HepG2 (cell line): ENCODE measurements around the gene ARHGAP45. TPM values are rescaled to one million over a fixed set of nuclear protein-coding genes. Genes with fewer than 3 reads are reported as not detected.

Experiments
- ATAC-seq: fragments of 200-7000 bp; cut with Tn5 transposase; 3 replicates; pipeline ENCODE4 v1.9.1; 2020; ENCODE audit warnings: mild to moderate bottlenecking, moderate library complexity
- BruUV-seq: library from RNA; stranded (reverse); fragments of 400-500 nt; replicated peaks from 2 replicates; lab custom pipeline; 2021; lab: Mats Ljungman, UMichigan
- CTCF ChIA-PET: fragments of 300-600 bp; formaldehyde crosslinking; extraction: SDS; loops from one replicate; lab custom pipeline; 2021; ENCODE audit warnings: low total read pairs, inconsistent platforms, low intra/inter-chr PET ratio; lab: Yijun Ruan, JAX
- POLR2A ChIA-PET: fragments of 350-600 bp; sonication (Branson Sonifier 250); formaldehyde crosslinking; loops from one replicate; lab custom pipeline; 2020; ENCODE audit warnings: antibody characterized with exemption, inconsistent platforms; lab: Yijun Ruan, JAX
- DNase-seq: peaks from one replicate; pipeline ENCODE4 v3.0.0-alpha.2; 2015; ENCODE audit warnings: low spot score
- FAIRE-seq: peaks from 3 replicates; lab custom pipeline; 2011; peaks lifted over from hg19 to GRCh38; lab: Jason Lieb, UNC
- H2AFZ ChIP-seq: one replicate; pipeline ENCODE4 v1.6.1; 2011; ENCODE audit warnings: low read length, inconsistent platforms
- H3K27ac ChIP-seq: fragments of 300-600 bp; 3 replicates; pipeline ENCODE4 v1.8.0; 2011; ENCODE audit warnings: mixed run types, mild to moderate bottlenecking, mixed read lengths, low read length, inconsistent platforms; ENCODE audit not compliant: insufficient read depth; ENCODE audit errors: extremely low read length
- H3K27me3 ChIP-seq, 2 experiments: fragments of 200-600 bp in 1 of 2; 2 replicates in 1 of 2; 3 replicates in 1 of 2; pipeline versions ENCODE4 v1.6.0 to v1.8.0; 2011; ENCODE audit warnings: low read length in 2 of 2, mild to moderate bottlenecking in 2 of 2, moderate library complexity in 2 of 2, inconsistent platforms in 1 of 2; ENCODE audit not compliant: insufficient read depth in 2 of 2, control insufficient read depth in 1 of 2
- H3K36me3 ChIP-seq, 2 experiments: fragments of 200-600 bp in 1 of 2; replicated peaks in 1 of 2; 2 replicates in 1 of 2; 3 replicates in 1 of 2; pipeline versions ENCODE4 v1.5.1 to v1.8.0; 2011; ENCODE audit warnings: low read length in 2 of 2, inconsistent platforms in 1 of 2; ENCODE audit not compliant: insufficient read depth in 2 of 2, control insufficient read depth in 1 of 2
- H3K4me1 ChIP-seq: 2 replicates; pipeline ENCODE4 v1.5.1; 2012; ENCODE audit warnings: low read length, inconsistent platforms; ENCODE audit not compliant: insufficient read depth
- H3K4me2 ChIP-seq: 2 replicates; pipeline ENCODE4 v1.6.0; 2011; ENCODE audit warnings: low read depth, low read length, inconsistent platforms
- H3K4me3 ChIP-seq, 3 experiments: fragments of 200-600 bp in 1 of 3; sonication (generic), shearing (Covaris generic) in 1 of 3; replicated peaks in 1 of 3; 2 replicates each; pipeline ENCODE4 v1.5.1; 2011 to 2016; ENCODE audit warnings: low read length in 3 of 3, inconsistent platforms in 2 of 3, low read depth in 2 of 3, mild to moderate bottlenecking in 2 of 3, control low read depth in 1 of 3, mixed read lengths in 1 of 3; ENCODE audit not compliant: insufficient read depth in 1 of 3
- H3K79me2 ChIP-seq: one replicate; pipeline ENCODE4 v1.6.1; 2011; ENCODE audit warnings: low read length, inconsistent platforms; ENCODE audit not compliant: insufficient read depth
- H3K9ac ChIP-seq: 2 replicates; pipeline ENCODE4 v1.6.0; 2011; ENCODE audit warnings: mild to moderate bottlenecking, low read depth, low read length, inconsistent platforms; ENCODE audit not compliant: insufficient read depth
- H3K9me3 ChIP-seq: 2 replicates; pipeline ENCODE4 v1.5.1; 2012; ENCODE audit warnings: mild to moderate bottlenecking, low read length
- H4K20me1 ChIP-seq: 2 replicates; pipeline ENCODE4 v1.6.0; 2011; ENCODE audit warnings: inconsistent platforms, mild to moderate bottlenecking, low read length, moderate library complexity; ENCODE audit not compliant: insufficient read depth
- AKAP8 ChIP-seq: sonication (generic); formaldehyde crosslinking; IDR thresholded peaks from 2 replicates; pipeline ENCODE4 v1.5.1; 2020; ENCODE audit warnings: mild to moderate bottlenecking, missing genetic modification reagents
- ARID2 ChIP-seq: sonication (generic); formaldehyde crosslinking; IDR thresholded peaks from 2 replicates; pipeline ENCODE4 v1.8.1; 2022; ENCODE audit warnings: mild to moderate bottlenecking, missing genetic modification reagents, borderline replicate concordance
- ATF5 ChIP-seq: sonication (generic); formaldehyde crosslinking; IDR thresholded peaks from 2 replicates; pipeline ENCODE4 v1.4.0; 2020; ENCODE audit warnings: mild to moderate bottlenecking, low read depth, missing genetic modification reagents
- DMAP1 ChIP-seq: IDR thresholded peaks from 2 replicates; pipeline ENCODE4 v1.6.1; 2016
- EHMT2 ChIP-seq: fragments of 200-600 bp; sonication (generic); IDR thresholded peaks from 2 replicates; pipeline ENCODE4 v1.7.0; 2017; ENCODE audit warnings: antibody characterized with exemption, low read depth, low read length, borderline replicate concordance
- ERF ChIP-seq: IDR thresholded peaks from 2 replicates; pipeline ENCODE4 v1.6.1; 2018; ENCODE audit warnings: missing biosample characterization, missing genetic modification reagents
- HHEX ChIP-seq: IDR thresholded peaks from 2 replicates; pipeline ENCODE4 v1.6.1; 2016; ENCODE audit warnings: control low read depth
- HMG20B ChIP-seq: conservative IDR thresholded peaks from 2 replicates; pipeline ENCODE4 v1.6.1; 2016; ENCODE audit warnings: missing genetic modification reagents, missing compliant biosample characterization
- HNF1A ChIP-seq, 2 experiments: sonication (generic) in 1 of 2; formaldehyde crosslinking in 1 of 2; IDR thresholded peaks; 2 replicates each; pipeline versions ENCODE4 v1.4.0 to v1.6.1; 2016 to 2020; ENCODE audit warnings: borderline replicate concordance in 1 of 2, low read depth in 1 of 2, mild to moderate bottlenecking in 1 of 2, missing genetic modification reagents in 1 of 2
- MAF1 ChIP-seq: sonication (generic); formaldehyde crosslinking; IDR thresholded peaks from 2 replicates; pipeline ENCODE4 v1.5.0; 2020; ENCODE audit warnings: missing genetic modification reagents, borderline replicate concordance
- NFYC ChIP-seq: IDR thresholded peaks from 2 replicates; pipeline ENCODE4 v1.6.1; 2016; ENCODE audit warnings: missing genetic modification reagents, missing compliant biosample characterization
- PBX2 ChIP-seq: IDR thresholded peaks from 2 replicates; pipeline ENCODE4 v1.6.1; 2016; ENCODE audit warnings: control low read depth
- SOX13 ChIP-seq, 3 experiments: fragments of 450-650 bp in 1 of 3; sonication (generic) in 1 of 3; formaldehyde crosslinking in 1 of 3; IDR thresholded peaks in 2 of 3; conservative IDR thresholded peaks in 1 of 3; 2 replicates each; pipeline versions ENCODE4 v1.5.0 to v1.6.1; 2016 to 2020; ENCODE audit warnings: antibody characterized with exemption in 1 of 3, mild to moderate bottlenecking in 1 of 3, missing compliant biosample characterization in 1 of 3, missing genetic modification reagents in 1 of 3, moderate library complexity in 1 of 3
- SP2 ChIP-seq: sonication (generic); formaldehyde crosslinking; IDR thresholded peaks from 2 replicates; pipeline ENCODE4 v1.5.1; 2020; ENCODE audit warnings: mild to moderate bottlenecking, missing genetic modification reagents
- ZGPAT ChIP-seq: IDR thresholded peaks from 2 replicates; pipeline ENCODE4 v1.6.1; 2016; ENCODE audit warnings: mild to moderate bottlenecking
- ZNF563 ChIP-seq: sonication (generic); formaldehyde crosslinking; IDR thresholded peaks from 2 replicates; pipeline ENCODE4 v1.8.0; 2022; ENCODE audit warnings: mild to moderate bottlenecking, moderate library complexity, missing genetic modification reagents
- ZNF790 ChIP-seq: sonication (generic); formaldehyde crosslinking; IDR thresholded peaks from 2 replicates; pipeline ENCODE4 v1.8.0; 2022; ENCODE audit warnings: missing genetic modification reagents, mild to moderate bottlenecking, borderline replicate concordance
- ZSCAN30 ChIP-seq: sonication (generic); formaldehyde crosslinking; IDR thresholded peaks from 2 replicates; pipeline ENCODE4 v1.5.0; 2020; ENCODE audit warnings: mild to moderate bottlenecking, missing genetic modification reagents
- WGBS: methylation state at CpG from one replicate; pipeline ENCODE4 v1.1.6; 2017; ENCODE audit warnings: low lambda C conversion rate; 5-methylcytosine and 5-hydroxymethylcytosine counted together
- in situ Hi-C: cut with HindIII; loops from 2 replicates; pipeline ENCODE4 v1.10.0; 2017; ENCODE audit warnings: low pct_unique_long_range_greater_than_20kb; ENCODE audit not compliant: extremely low pct_ligation_motif_present
- intact Hi-C: fragments of 100-400 bp; cut with micrococcal nuclease; formaldehyde crosslinking; loops from one replicate; pipeline ENCODE4 v1.10.0; 2022; ENCODE audit not compliant: unreplicated experiment
- polyA plus RNA-seq, 8 experiments: library from polyadenylated mRNA; depleted of rRNA in 3 of 8; stranded (reverse) in 7 of 8; unstranded in 1 of 8; fragments of >200 nt; fragmentation: Illumina TruSeq in 4 of 8; extraction: Trizol in 4 of 8; gene quantifications; 2 replicates each; pipeline versions ENCODE4 v1.2.1 to v1.2.3, GENCODE V29; 2011 to 2016; ENCODE audit warnings: low read depth in 4 of 8, missing spikeins in 1 of 8, mixed read lengths in 1 of 8; ENCODE audit not compliant: insufficient read depth in 1 of 8
- total RNA-seq, 5 experiments: library from RNA; depleted of rRNA; stranded (reverse); fragments of >200 nt; fragmentation: Illumina TruSeq; extraction: Trizol; gene quantifications; 2 replicates each; pipeline ENCODE4 v1.2.3, GENCODE V29; 2016; ENCODE audit warnings: low read depth in 1 of 5

ARHGAP45 gene
- total and polyA plus RNA-seq, 2 of the 13 experiments (the other 11 are each of a cell fraction or from before 2014, with no cell fraction given): 0.84 to 32.0 TPM

GRCh38 chr19:1045247-1045603 lies 21.7 kb upstream of the ARHGAP45 start:
- Histone ChIP-seq H3K79me2 (no peaks in the 10 kb centered on the region), H3K4me2 (no peak overlapping the region), H3K27me3 (no peaks in the 10 kb centered on the region), H3K4me3 (no peak overlapping the region), H2AFZ (no peak overlapping the region), H3K4me1 (peaks cover 39% of the 10 kb centered on the region), H3K9me3 (no peaks in the 10 kb centered on the region), H3K9ac (no peak overlapping the region), H3K36me3 (no peaks in the 10 kb centered on the region), H3K27ac (no peak overlapping the region), H4K20me1 (no peaks in the 10 kb centered on the region)
- BruUV-seq: no TSS peak
- intact Hi-C loops: no loop called here
- in situ Hi-C loops: no loop called here
- ChIA-PET CTCF (no interaction called here), POLR2A (interaction anchor here (2.6 kb wide), 1 partner anchor 18 kb away, joined by 18 read pairs; the partner anchor contains the start of gene CNN2)
- 65% methylated on average over 7 of the region's 10 CpGs for WGBS
- ATAC-seq (peak; percentile 61), FAIRE-seq (peak; percentile 50), DNase-seq (peak; percentile 89)
- TF ChIP-seq ERF (CRISPR knock-in tag) (no peak), PBX2 (CRISPR knock-in tag) (peak; percentile 51; the same call in 1 of the 2 replicates), NFYC (CRISPR knock-in tag) (peak; percentile 74), ZNF790 (CRISPR knock-in tag) (no peak), MAF1 (CRISPR knock-in tag) (no peak), HMG20B (CRISPR knock-in tag) (no peak), EHMT2 (no peak), SP2 (CRISPR knock-in tag) (peak; percentile 55), SOX13 (IDR thresholded peaks at IDR 0.05) (no peak), SOX13 (CRISPR knock-in tag; conservative IDR thresholded peaks at IDR 0.05 in 1 of 2, IDR thresholded peaks at IDR 0.05 in 1 of 2) (no peak), ZGPAT (no peak), HNF1A (IDR thresholded peaks at IDR 0.05; ENCODE audit: low read depth) (no peak), HNF1A (CRISPR knock-in tag; IDR thresholded peaks at IDR 0.05; ENCODE audit: borderline replicate concordance) (no peak), ZNF563 (no peak), HHEX (CRISPR knock-in tag) (no peak), ATF5 (no peak), AKAP8 (no peak), DMAP1 (CRISPR knock-in tag) (no peak), ZSCAN30 (CRISPR knock-in tag) (no peak), ARID2 (no peak)
